Measurements from ENCODE around the gene CAMK2D. TPM values are rescaled to one million over a fixed set of nuclear protein-coding genes. Genes with fewer than 3 reads are reported as not detected.

Gene CAMK2D
- total RNA-seq, 1 experiment from 2014 or later = 29.5 TPM

DNA sequence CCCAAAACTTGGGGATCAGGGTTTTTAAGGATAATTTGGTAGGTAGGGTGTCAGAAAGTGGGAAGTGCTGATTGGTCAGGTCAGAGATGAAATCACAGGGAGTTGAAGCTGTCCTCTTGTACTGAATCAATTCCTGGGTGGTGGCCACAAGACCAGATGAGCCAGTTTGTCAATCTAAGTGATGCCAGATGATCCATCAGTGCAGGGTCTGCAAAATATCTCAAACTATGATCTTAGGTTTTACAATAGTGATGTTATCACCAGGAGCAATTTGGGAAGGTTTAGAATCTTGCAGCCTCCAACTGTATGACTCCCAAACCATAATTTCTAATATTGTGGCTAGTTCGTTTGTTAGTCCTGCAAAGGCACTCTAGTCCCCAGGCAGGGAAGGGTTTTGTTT lies 43.3 kb downstream of the CAMK2D start:
- Histone ChIP-seq H3K9me3 (ENCODE audit: control insufficient read depth, insufficient read depth, low read depth, low read length) (no peaks in the 10 kb centered on the region), H3K4me1 (ENCODE audit: control insufficient read depth, insufficient read depth, low read length) (no peaks in the 10 kb centered on the region), H3K36me3 (ENCODE audit: control insufficient read depth, insufficient read depth, low read length) (no peaks in the 10 kb centered on the region; the same call in 1 of the 2 replicates), H3K27me3 (ENCODE audit: control insufficient read depth, insufficient read depth, low read length) (no peaks in the 10 kb centered on the region), H3K27ac (ENCODE audit: low read length) (no peak overlapping the region), H3K4me3 (ENCODE audit: low read depth in 2 of 2, low read length in 2 of 2) (no peak overlapping the region)
- intact Hi-C loops (cut with micrococcal nuclease; ENCODE audit: unreplicated experiment) = no loop called here
- in situ Hi-C loops (cut with HindIII; ENCODE audit: low pct_unique_long_range_greater_than_20kb, low sequenced_read_pairs) = no loop called here
- ChIA-PET POLR2A (no interaction called here), CTCF (no interaction called here)
- TF ChIP-seq, protein P1, sequence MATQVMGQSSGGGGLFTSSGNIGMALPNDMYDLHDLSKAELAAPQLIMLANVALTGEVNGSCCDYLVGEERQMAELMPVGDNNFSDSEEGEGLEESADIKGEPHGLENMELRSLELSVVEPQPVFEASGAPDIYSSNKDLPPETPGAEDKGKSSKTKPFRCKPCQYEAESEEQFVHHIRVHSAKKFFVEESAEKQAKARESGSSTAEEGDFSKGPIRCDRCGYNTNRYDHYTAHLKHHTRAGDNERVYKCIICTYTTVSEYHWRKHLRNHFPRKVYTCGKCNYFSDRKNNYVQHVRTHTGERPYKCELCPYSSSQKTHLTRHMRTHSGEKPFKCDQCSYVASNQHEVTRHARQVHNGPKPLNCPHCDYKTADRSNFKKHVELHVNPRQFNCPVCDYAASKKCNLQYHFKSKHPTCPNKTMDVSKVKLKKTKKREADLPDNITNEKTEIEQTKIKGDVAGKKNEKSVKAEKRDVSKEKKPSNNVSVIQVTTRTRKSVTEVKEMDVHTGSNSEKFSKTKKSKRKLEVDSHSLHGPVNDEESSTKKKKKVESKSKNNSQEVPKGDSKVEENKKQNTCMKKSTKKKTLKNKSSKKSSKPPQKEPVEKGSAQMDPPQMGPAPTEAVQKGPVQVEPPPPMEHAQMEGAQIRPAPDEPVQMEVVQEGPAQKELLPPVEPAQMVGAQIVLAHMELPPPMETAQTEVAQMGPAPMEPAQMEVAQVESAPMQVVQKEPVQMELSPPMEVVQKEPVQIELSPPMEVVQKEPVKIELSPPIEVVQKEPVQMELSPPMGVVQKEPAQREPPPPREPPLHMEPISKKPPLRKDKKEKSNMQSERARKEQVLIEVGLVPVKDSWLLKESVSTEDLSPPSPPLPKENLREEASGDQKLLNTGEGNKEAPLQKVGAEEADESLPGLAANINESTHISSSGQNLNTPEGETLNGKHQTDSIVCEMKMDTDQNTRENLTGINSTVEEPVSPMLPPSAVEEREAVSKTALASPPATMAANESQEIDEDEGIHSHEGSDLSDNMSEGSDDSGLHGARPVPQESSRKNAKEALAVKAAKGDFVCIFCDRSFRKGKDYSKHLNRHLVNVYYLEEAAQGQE (IDR thresholded peaks at IDR 0.05; ENCODE audit: insufficient read depth in 1 of 2, low read depth in 2 of 2, low read length in 1 of 2) = no peak
- TF ChIP-seq POLR2AphosphoS5 (IDR thresholded peaks at IDR 0.05; ENCODE audit: low read depth, low read length) (no peak), SIN3A (IDR thresholded peaks at IDR 0.05; ENCODE audit: borderline replicate concordance, insufficient read depth, low read depth, low read length) (no peak), CTCF (IDR thresholded peaks at IDR 0.05) (no peak), TCF7L2 (IDR thresholded peaks at IDR 0.05; ENCODE audit: low read depth, low read length) (no peak)
- BruUV-seq (replicated peaks) = no TSS peak
- DNase-seq (ENCODE audit: low read depth, low spot score) (no peak), ATAC-seq (no peak)

- POLR2A ChIA-PET = no interaction called here
- in situ Hi-C loops (cut with HindIII; ENCODE audit: low pct_unique_long_range_greater_than_20kb, low sequenced_read_pairs) (no loop called here), intact Hi-C loops (cut with micrococcal nuclease; ENCODE audit: unreplicated experiment) (no loop called here)
- H3K27ac ChIP-seq (ENCODE audit: low read length) = no peak overlapping the region
- ATAC-seq = no peak
- H3K27me3 ChIP-seq (ENCODE audit: control insufficient read depth, insufficient read depth, low read length) = no peaks in the 10 kb centered on the region
- CTCF ChIA-PET = no interaction called here
- no peak for TF ChIP-seq TCF7L2 (IDR thresholded peaks at IDR 0.05; ENCODE audit: low read depth, low read length)
- no peak for TF ChIP-seq SIN3A (IDR thresholded peaks at IDR 0.05; ENCODE audit: borderline replicate concordance, insufficient read depth, low read depth, low read length)
- TF ChIP-seq CTCF (IDR thresholded peaks at IDR 0.05) = no peak
- no peak for TF ChIP-seq POLR2AphosphoS5 (IDR thresholded peaks at IDR 0.05; ENCODE audit: low read depth, low read length)
- TF ChIP-seq, protein P1 (IDR thresholded peaks at IDR 0.05; ENCODE audit: insufficient read depth in 1 of 2, low read depth in 2 of 2, low read length in 1 of 2) = no peak
- H3K9me3 ChIP-seq (ENCODE audit: control insufficient read depth, insufficient read depth, low read depth, low read length) = no peaks in the 10 kb centered on the region
- DNase-seq (ENCODE audit: low read depth, low spot score) = no peak
- H3K36me3 ChIP-seq (ENCODE audit: control insufficient read depth, insufficient read depth, low read length) = no peaks in the 10 kb centered on the region; the same call in 1 of the 2 replicates
- H3K4me3 ChIP-seq (ENCODE audit: low read depth in 2 of 2, low read length in 2 of 2) = no peak overlapping the region
- BruUV-seq (replicated peaks) = no TSS peak
- H3K4me1 ChIP-seq (ENCODE audit: control insufficient read depth, insufficient read depth, low read length) = peaks cover 2% of the 10 kb centered on the region; the same call in 1 of the 2 replicates
These were observed 49.5 kb downstream of the CAMK2D start for GRCh38 chr4:113711883-113712662.
